Measurements from ENCODE around the gene DPH7. TPM values are rescaled to one million over a fixed set of nuclear protein-coding genes. Genes with fewer than 3 reads are reported as not detected.

DPH7 gene
- total RNA-seq, 1 donor from 2014 or later, result 34.4 TPM

DNA sequence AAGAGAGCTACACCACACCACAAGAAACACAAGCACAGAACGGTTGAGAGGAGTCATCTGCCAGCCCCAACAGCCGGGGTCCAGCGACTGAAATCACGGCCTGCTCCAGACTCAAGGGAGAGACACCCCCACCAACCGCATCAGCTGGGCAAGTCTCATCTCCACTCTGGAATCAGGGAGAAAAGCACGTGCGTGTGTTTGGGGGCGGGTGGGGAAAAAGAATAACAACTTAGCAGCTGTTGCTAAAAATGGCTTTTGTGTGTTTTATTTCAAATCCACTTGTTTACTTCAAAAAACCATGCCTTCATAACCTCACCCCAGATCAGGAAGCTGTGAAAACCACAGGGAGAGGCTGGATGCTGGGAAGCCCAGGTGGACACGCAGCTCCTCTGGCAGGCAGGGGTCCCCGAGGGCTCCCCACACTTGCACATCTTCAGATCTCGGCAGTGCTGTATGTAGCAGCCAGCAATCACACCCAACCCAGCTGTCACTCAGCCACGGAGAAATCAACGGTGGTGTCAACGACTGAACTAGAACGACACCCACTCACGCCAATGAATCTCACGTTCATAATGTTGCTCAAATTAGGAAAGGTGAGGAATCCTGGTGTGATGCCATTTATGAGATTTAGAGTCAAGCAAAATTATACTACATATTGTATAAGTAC is 47.5 kb downstream of the DPH7 start:
- Histone ChIP-seq H3K4me3 (ENCODE audit: insufficient read depth, low read depth, low read length) (no peak overlapping the region), H3K4me2 (ENCODE audit: low read length) (no peak overlapping the region), H3K79me2 (ENCODE audit: insufficient read depth, low read length) (no peaks in the 10 kb centered on the region), H3K36me3 (ENCODE audit: insufficient read depth, low read length) (no peaks in the 10 kb centered on the region), H3K9ac (ENCODE audit: low read length) (no peak overlapping the region), H2AFZ (ENCODE audit: low read depth, low read length) (no peak overlapping the region), H3K4me1 (ENCODE audit: insufficient read depth, low read length) (no peaks in the 10 kb centered on the region), H3K27me3 (ENCODE audit: insufficient read depth, low read length) (no peaks in the 10 kb centered on the region), H4K20me1 (ENCODE audit: insufficient read depth, low read length) (peaks cover 3% of the 10 kb centered on the region), H3K9me3 (ENCODE audit: insufficient read depth, low read depth, low read length) (no peaks in the 10 kb centered on the region), H3K27ac (ENCODE audit: low read depth, low read length) (no peak overlapping the region)
- Mint-ChIP-seq H3K27ac (ENCODE audit: unreplicated experiment) (no peak overlapping the region), H3K4me3 (ENCODE audit: unreplicated experiment) (no peak overlapping the region), H3K36me3 (ENCODE audit: low read depth, unreplicated experiment) (peaks cover 8% of the 10 kb centered on the region), H3K9me3 (ENCODE audit: unreplicated experiment) (peaks cover 5% of the 10 kb centered on the region), H3K27me3 (ENCODE audit: low read depth, unreplicated experiment) (peaks cover 4% of the 10 kb centered on the region), H3K4me1 (ENCODE audit: low read depth, unreplicated experiment) (no peaks in the 10 kb centered on the region)
- TF ChIP-seq EZH2 (IDR thresholded peaks at IDR 0.05; ENCODE audit: insufficient read depth, low read length), result no peak
- TF ChIP-seq, protein P1, sequence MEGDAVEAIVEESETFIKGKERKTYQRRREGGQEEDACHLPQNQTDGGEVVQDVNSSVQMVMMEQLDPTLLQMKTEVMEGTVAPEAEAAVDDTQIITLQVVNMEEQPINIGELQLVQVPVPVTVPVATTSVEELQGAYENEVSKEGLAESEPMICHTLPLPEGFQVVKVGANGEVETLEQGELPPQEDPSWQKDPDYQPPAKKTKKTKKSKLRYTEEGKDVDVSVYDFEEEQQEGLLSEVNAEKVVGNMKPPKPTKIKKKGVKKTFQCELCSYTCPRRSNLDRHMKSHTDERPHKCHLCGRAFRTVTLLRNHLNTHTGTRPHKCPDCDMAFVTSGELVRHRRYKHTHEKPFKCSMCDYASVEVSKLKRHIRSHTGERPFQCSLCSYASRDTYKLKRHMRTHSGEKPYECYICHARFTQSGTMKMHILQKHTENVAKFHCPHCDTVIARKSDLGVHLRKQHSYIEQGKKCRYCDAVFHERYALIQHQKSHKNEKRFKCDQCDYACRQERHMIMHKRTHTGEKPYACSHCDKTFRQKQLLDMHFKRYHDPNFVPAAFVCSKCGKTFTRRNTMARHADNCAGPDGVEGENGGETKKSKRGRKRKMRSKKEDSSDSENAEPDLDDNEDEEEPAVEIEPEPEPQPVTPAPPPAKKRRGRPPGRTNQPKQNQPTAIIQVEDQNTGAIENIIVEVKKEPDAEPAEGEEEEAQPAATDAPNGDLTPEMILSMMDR (IDR thresholded peaks at IDR 0.05; ENCODE audit: insufficient read depth, low read depth, low read length), result no peak
- FAIRE-seq, result no peak
- DNase-seq (ENCODE audit: low read depth), result no peak

DNA sequence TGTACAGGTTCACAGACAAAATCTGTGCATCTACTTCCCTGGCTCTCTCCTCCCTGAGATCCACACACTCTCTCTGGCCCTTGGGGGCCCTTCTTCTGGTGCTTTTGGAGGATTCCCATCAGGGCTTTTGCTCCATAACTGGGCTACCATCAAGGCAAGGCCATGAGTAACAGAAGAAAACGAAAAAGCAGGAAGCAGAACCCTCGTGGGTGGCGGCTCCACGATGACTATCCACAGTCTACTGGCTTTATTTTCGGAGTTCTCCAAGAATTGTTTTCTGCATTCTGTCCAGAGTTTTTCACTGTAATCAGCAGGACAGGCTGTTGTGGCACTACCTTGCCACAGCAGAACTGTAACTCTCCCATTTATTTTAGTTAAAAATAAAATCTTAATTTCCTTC is 48.4 kb downstream of the DPH7 start:
- no peak overlapping the region for H3K27ac Mint-ChIP-seq (ENCODE audit: unreplicated experiment)
- Histone ChIP-seq H2AFZ (ENCODE audit: low read depth, low read length) (no peak overlapping the region), H3K27ac (ENCODE audit: low read depth, low read length) (no peak overlapping the region), H3K27me3 (ENCODE audit: insufficient read depth, low read length) (no peaks in the 10 kb centered on the region), H3K9ac (ENCODE audit: low read length) (no peak overlapping the region), H3K79me2 (ENCODE audit: insufficient read depth, low read length) (no peaks in the 10 kb centered on the region), H3K4me3 (ENCODE audit: insufficient read depth, low read depth, low read length) (no peak overlapping the region), H3K36me3 (ENCODE audit: insufficient read depth, low read length) (no peaks in the 10 kb centered on the region), H3K4me1 (ENCODE audit: insufficient read depth, low read length) (no peaks in the 10 kb centered on the region), H4K20me1 (ENCODE audit: insufficient read depth, low read length) (peaks cover 3% of the 10 kb centered on the region), H3K4me2 (ENCODE audit: low read length) (no peak overlapping the region), H3K9me3 (ENCODE audit: insufficient read depth, low read depth, low read length) (no peaks in the 10 kb centered on the region)
- H3K9me3 Mint-ChIP-seq (ENCODE audit: unreplicated experiment), result peaks cover 3% of the 10 kb centered on the region
- no peak overlapping the region for H3K4me3 Mint-ChIP-seq (ENCODE audit: unreplicated experiment)
- no peak for FAIRE-seq
- TF ChIP-seq EZH2 (IDR thresholded peaks at IDR 0.05; ENCODE audit: insufficient read depth, low read length), result no peak
- TF ChIP-seq, protein P1 (IDR thresholded peaks at IDR 0.05; ENCODE audit: insufficient read depth, low read depth, low read length), result no peak
- no peak for DNase-seq (ENCODE audit: low read depth)
- peaks cover 6% of the 10 kb centered on the region for H3K36me3 Mint-ChIP-seq (ENCODE audit: low read depth, unreplicated experiment)
- peaks cover 4% of the 10 kb centered on the region for H3K27me3 Mint-ChIP-seq (ENCODE audit: low read depth, unreplicated experiment)
- no peaks in the 10 kb centered on the region for H3K4me1 Mint-ChIP-seq (ENCODE audit: low read depth, unreplicated experiment)

DNA sequence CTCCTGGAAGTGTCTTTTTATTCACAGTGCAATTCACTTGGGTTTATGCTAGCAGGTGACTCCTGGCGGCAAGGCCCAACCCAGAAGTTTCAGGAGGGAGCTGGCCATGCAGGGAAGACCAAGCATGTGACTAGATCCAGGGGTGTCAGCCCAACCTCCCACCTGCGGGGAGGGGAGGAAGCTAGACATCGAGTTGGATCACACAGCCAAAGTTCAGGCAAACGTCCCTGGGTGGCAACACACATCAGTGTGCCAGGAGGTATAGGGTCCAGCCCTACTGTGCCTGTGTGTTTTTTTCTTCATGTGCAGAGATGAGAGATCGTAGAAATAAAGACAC is 53.8 kb downstream of the DPH7 start:
- Histone ChIP-seq H3K79me2 (ENCODE audit: insufficient read depth, low read length) (no peaks in the 10 kb centered on the region), H3K9me3 (ENCODE audit: insufficient read depth, low read depth, low read length) (no peaks in the 10 kb centered on the region), H3K9ac (ENCODE audit: low read length) (no peak overlapping the region), H3K27me3 (ENCODE audit: insufficient read depth, low read length) (no peaks in the 10 kb centered on the region), H3K36me3 (ENCODE audit: insufficient read depth, low read length) (no peaks in the 10 kb centered on the region), H3K27ac (ENCODE audit: low read depth, low read length) (no peak overlapping the region), H3K4me1 (ENCODE audit: insufficient read depth, low read length) (no peaks in the 10 kb centered on the region), H4K20me1 (ENCODE audit: insufficient read depth, low read length) (no peaks in the 10 kb centered on the region), H3K4me3 (ENCODE audit: insufficient read depth, low read depth, low read length) (no peak overlapping the region), H2AFZ (ENCODE audit: low read depth, low read length) (no peak overlapping the region), H3K4me2 (ENCODE audit: low read length) (no peak overlapping the region)
- no peak for DNase-seq (ENCODE audit: low read depth)
- peaks cover 6% of the 10 kb centered on the region for H3K36me3 Mint-ChIP-seq (ENCODE audit: low read depth, unreplicated experiment)
- no peaks in the 10 kb centered on the region for H3K4me1 Mint-ChIP-seq (ENCODE audit: low read depth, unreplicated experiment)
- no peak overlapping the region for H3K4me3 Mint-ChIP-seq (ENCODE audit: unreplicated experiment)
- TF ChIP-seq EZH2 (IDR thresholded peaks at IDR 0.05; ENCODE audit: insufficient read depth, low read length), result no peak
- TF ChIP-seq, protein P1 (IDR thresholded peaks at IDR 0.05; ENCODE audit: insufficient read depth, low read depth, low read length), result no peak
- FAIRE-seq, result no peak
- no peaks in the 10 kb centered on the region for H3K9me3 Mint-ChIP-seq (ENCODE audit: unreplicated experiment)
- no peak overlapping the region for H3K27ac Mint-ChIP-seq (ENCODE audit: unreplicated experiment)
- H3K27me3 Mint-ChIP-seq (ENCODE audit: low read depth, unreplicated experiment), result peaks cover 4% of the 10 kb centered on the region
